ENCODE results near the gene SETD1B.

Gene SETD1B

DNA sequence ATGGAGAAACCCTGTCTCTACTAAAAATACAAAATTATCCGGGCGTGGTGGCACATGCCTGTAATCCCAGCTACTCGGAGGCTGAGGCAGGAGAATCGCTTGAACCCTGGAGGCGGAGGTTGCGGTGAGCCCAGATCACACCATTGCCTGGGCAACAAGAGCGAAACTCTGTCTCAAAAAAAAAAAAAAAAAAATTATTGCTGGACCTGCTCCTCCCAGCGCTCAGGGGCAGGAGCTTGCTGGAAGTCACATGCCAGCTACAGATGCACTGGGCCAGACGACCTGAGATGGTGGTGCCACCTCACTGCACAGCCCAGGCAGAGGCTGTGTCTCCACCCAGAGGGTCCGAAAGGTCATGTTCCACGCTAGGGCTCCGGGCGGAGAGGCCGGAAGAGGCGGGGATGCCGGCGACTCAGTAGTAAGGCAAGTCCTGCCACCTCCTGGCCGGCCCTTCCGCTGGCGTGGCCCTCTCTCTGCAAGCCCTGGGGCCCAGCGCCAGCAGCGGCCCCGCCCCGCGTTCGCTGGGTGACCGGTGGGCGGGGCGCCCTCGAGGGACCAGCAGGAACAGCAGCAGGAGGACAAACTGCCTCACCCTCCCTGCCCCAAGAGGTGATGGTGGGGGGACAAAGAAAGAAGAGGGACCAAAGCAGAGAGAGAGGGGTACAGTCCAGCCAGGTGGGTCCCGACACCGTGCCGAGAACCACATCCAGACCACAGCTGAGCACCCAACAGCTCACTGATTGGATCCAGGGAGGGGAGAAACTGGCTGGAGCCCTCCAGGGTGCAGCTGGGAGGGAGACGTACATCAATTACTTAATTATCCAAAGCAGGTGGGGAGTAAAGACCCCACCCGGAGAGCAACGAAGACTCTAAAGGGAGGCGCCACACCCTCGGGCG lies 6.7 kb upstream of the SETD1B start:
- peak; percentile 99 for DNase-seq

GRCh38 chr12:121797937-121798786 lies 5.6 kb upstream of the SETD1B start:
- peak; percentile 94 for DNase-seq

- no peak for DNase-seq
These were observed 5.0 kb upstream of the SETD1B start for GRCh38 chr12:121798787-121799155.

DNA sequence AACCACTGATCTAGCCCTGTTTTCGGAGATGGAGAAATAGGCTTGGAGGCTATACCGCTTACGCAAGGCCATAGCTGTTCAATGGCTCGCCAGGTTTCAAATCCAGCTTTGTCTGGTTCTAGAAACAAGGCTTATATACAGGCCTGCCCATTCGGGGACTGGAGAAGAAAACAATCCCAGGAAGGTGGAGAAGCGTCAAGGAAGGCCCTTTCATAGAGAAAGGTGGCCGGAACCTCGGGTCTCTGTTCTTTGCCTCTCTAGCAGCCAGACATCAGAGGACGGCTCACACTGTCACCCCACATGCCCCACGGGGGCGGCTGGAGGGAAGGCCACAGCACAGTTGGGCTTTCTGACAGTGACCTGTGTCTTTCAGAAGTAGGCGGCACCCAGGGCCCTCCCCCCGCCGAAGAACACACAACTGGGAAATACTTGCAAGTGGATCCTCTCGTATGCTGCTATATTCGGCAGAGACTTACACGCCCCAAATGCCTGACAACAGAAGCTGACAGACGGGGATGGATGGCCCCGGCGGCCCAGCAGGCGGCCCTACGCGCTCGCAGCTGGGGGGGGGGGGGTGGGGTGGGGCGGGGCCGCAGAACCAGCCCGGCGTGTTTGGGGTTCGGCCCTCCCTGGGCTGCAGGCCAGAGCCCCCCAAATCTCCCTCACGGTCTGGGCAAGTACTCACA lies 4.5 kb upstream of the SETD1B start:
- DNase-seq = peak; percentile 92

DNA sequence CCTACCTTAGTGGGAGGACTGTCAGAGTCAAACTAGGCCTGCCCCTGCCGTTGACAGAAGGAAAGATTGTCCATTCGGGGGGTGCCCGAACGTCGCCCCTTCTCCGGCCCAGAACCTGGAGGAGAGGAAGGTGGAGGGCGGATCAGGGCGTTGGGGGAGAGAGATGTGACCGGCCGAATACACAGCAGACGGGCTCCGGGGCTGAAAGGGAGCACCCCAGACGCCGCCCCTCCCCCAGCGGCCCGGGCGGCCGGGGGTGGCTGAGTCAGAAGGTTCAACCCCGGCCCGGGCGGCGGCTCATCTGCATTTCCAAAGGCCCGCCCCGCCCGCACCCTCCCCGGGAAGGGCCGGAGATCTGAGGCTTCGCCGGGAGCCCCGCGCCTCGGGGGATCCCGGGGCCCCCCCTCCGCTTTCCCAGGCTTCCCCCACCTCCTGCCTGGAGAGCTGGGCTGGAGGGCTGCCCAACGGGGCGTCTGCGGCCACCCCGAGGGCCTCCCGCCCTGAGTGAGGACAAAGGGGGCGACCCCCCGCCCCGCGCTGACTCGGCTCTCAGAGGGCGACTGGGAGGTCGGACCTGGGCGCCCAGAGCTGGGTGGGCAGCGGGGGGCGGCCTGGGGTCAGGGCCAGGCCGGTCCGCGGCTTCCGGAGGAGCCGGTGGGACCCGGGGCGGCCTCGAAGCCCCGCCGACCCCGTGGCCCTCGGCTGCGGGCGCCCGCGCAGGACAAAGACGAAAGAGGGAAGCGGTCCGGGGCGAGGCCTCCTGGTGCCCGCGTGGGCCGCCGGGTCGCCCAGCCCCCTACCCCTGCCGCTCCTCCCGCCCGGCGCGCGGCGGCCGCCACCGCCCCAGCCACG lies 3.7 kb upstream of the SETD1B start:
- peak; percentile 94 for DNase-seq

DNA sequence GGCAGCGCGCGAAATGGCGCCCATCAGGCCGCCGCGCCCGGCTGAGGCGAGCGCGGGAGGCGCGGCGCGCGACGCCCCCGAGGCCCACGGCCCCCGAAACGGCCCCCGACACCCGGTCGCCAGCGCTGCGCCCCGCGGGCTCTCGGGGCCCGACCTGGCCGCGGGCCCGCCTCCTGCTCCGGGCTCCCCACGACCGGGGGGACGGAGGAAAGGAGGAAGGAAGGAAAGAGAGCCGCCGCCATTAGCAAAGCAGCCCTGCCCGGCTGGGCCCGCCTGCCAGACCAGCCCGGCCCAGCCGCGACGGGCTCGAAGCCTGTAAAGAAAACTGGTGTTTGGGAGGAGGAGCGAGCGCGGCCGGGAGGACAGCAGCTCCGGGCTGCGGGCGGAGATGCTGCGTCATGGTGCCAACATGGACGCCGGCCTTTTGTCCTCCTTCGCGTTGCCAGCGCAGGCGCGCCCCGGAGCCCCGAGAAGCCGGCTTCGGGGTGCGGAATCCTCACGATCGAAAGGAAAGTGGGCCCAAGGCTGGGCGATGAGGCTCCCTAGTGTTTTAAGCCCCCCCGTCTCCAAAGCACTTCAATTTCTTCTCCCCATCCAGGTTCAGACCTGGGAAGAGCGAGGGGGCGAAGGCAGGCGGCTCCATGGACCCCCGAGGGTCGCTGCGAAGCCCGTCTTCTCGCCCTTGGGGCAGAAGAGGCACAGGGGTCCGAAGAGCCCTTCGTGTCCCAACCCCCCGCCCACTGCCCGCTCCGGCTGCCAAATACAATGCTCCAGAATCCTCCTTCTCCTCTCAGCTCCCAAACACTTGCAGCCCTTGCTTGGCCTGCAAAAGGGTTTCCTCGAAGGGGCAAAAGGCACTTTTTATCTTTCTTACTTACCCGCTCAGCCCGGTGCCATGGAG lies 2.9 kb upstream of the SETD1B start:
- peak; percentile 92 for DNase-seq

- DNase-seq = no peak
These were observed 2.0 kb upstream of the SETD1B start for GRCh38 chr12:121801595-121802484.

GRCh38 chr12:121802485-121802842 lies 1.3 kb upstream of the SETD1B start:
- DNase-seq = no peak

DNA sequence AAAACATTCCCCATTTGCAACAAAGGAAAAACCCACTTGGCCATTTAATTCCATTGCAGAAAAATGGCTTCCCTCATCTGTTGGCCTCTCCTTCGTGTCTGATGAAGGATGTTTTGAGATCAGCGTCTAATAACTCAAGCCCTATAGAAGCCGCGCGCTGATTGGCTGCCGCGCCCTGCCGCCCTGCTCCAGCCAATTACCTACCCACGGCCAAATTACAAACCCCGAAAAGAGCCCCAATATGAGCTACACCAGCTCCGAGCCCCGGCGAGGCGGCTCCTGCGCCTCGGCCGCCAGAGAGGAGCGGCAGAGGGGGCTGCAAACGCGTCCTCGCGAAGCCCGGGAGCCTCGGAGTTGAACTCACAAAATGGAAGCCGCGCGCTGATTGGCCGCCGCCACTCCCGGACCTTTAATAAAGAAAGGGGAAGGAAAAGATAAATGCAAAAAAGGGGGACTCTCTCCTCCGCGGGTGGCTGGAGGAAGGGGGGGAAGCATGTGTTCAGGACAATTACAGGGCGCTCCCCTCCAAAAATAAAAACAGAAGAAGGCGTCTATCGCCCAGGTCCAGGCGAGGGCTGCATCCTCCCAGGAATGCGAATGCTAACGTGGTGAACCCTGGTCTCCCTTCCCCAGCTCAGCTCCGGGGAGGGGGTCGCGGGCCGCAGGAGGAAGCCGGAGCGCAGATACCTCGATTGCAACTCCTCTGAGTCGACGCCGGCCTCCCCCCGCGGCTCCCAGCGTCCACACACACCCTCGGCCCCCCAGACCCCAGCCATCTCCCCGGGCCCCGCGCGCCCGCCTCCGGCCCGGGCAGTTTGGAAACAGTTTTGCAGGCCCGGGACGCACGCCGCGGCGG lies 738 bp upstream of the SETD1B start:
- DNase-seq = peak; percentile 97

DNA sequence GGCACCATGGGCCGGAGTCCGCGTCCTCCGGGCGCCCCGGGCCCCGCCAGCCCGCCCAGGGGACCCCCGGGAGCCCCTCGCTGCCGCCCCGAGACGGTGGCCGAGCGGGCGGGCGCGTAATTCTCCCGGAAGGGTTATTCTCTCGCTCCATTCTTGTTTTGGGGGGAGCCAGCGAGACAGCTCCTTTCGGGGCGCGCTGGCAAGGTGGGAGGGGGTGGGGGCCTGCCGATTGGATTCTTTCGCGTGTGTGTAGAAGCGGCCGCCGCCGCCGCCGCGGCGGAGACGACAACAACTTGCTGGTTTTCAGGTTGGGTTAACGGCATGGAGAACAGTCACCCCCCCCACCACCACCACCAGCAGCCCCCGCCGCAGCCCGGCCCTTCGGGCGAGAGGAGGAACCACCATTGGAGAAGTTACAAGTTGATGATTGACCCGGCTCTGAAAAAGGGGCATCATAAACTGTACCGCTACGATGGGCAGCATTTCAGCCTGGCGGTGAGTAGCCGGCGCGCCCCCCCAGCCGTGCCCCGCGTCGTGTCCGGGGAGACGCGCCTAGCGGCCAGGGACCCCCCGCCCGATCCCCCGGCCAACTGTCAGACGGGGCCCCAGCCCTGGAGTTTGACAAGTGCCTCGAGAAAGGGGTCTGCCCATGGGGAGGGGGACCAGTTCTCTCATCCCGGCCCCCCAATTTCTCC lies 755 bp downstream of the SETD1B start:
- DNase-seq = no peak

DNA sequence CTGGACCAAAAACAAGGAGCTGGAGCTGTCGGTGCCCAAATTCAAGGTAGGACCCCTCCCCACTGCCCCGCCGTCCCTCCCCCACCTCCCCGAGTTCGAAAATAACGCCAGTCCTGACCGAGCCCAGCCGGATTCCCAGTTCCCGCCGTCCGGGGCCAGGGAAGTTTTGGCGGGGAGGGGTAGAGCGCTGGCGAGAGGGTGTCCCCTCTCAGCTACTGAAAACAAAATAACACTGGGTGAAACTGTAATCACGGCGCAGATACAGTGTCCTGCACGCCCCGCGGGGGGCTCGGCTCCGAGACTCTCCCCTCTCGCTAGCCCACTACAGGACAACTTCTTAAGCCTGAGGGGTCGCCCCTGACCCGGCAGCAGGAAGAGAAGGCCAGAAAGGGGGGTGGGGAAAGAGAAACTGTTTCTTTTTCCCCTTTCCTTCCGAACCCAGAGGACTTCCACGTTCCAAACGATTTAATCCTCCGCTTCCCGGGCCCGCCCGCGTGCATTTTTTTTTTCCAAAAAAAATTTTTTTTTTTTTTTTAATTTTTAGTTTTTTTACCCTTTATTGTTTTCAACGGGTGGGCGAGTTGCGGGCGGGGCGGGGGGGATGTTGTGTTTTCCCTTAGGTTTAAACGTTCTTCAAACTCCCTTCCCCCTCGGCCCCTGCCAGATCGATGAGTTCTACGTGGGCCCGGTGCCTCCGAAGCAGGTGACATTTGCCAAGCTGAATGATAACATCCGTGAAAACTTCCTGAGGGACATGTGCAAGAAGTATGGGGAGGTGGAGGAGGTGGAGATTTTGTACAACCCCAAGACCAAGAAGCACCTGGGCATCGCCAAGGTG lies 1.6 kb downstream of the SETD1B start:
- DNase-seq = no peak

GRCh38 chr12:121806009-121806545 lies 2.3 kb downstream of the SETD1B start:
- no peak for DNase-seq

- peak; percentile 69 for DNase-seq
These were observed 3.0 kb downstream of the SETD1B start for GRCh38 chr12:121806546-121807423.

- DNase-seq = no peak
These were observed 4.0 kb downstream of the SETD1B start for GRCh38 chr12:121807642-121808347.

GRCh38 chr12:121808623-121809022 lies 4.8 kb downstream of the SETD1B start:
- DNase-seq = no peak

DNA sequence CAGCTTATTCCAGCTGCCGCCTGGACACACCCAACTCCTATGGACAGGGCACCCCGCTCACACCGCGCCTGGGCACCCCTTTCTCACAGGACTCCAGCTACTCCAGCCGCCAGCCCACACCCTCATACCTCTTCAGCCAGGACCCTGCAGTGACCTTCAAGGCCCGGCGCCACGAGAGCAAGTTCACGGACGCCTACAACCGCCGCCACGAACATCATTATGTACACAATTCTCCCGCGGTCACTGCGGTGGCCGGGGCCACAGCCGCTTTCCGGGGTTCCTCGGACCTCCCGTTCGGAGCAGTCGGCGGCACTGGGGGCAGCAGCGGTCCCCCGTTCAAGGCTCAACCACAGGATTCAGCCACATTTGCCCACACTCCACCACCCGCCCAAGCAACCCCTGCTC lies 5.9 kb downstream of the SETD1B start:
- no peak for DNase-seq

Measured in islet precursor cell (in vitro differentiated cells).